ENCODE measurements around the gene FBXO40.
"Not testable (repeated sequence)": the region's sequence is repeated elsewhere in the genome, so short reads cannot be mapped to it uniquely, and the experiment has no call there.

FBXO40 gene

GRCh38 chr3:121592856-121593702 lies at the start of gene FBXO40:
FBXO40 (plus strand) TSS chr3:121593379; CDS start chr3:121620576, 27,197 bp downstream.
- DNase-seq = peak; percentile 72 to 89

GRCh38 chr3:121545049-121545573 lies 48.1 kb upstream of the FBXO40 start:
- peak in 1 of 2 experiments; percentile 53 for DNase-seq

- peak; percentile 97 to 98 for DNase-seq
These were observed 47.4 kb upstream of the FBXO40 start, which contains the start of gene POLQ for GRCh38 chr3:121545574-121546455. POLQ (minus strand) TSS chr3:121545988; CDS start chr3:121545877, 111 bp downstream.

DNA sequence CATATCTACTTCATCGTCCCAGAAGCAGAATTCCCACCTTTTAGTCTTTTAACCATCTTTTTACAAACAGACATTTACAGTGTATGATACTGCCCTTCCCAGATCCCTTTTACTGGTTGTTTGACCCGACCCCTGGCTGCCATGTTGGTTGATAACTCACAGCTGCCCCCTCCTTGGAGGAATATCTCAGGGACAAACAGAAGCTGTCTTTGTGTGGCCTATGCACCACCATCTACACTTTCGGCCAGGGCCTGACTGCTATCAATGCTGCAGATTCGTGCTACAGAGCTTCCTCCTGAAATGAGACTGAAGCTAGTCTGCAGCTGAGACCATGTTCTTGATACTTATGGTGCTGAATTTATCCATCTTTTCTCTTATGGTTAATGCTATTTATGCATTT lies 40.8 kb upstream of the FBXO40 start:
- no peak for DNase-seq

DNA sequence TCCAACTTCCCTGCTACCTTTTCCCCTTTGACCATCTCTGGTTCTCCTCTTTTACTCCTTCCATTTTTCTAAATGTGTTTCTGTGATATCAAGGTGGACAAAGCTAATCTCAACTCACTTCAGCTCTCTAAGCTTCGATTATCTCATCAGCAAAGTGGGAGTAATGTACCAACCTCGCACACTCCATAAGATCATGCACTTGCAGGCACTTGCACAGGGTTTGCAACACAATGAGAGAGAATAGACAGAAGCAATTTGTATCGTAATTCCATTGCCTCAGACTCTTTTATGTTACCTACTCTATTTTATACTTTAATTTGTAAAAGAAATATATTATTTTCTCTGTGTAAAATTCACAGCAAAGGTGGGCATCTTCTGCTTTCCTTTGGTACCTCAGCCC lies 40.4 kb upstream of the FBXO40 start:
- DNase-seq = no peak

- DNase-seq = no peak
These were observed 35.7 kb upstream of the FBXO40 start for GRCh38 chr3:121557426-121557934.

DNA sequence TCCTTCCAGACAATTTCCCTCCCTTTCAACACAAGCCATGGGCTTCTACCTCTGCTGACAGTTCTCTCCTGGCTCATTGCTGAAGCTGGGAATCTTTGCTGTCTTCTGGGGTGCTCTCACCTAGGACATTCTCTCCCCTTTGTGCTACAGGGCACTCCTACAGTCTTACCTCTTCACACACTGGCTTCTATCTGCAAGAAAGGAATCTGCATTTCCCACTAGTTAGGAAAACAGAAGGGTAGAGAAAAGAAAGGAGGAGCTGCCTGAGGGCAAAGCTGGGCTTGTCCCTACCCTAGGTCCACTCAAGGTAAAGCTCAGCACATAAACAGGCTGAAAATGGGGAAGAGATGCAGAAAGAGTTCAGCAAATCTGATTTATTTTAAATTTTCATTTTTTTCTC lies 31.0 kb upstream of the FBXO40 start:
- no peak for DNase-seq

DNA sequence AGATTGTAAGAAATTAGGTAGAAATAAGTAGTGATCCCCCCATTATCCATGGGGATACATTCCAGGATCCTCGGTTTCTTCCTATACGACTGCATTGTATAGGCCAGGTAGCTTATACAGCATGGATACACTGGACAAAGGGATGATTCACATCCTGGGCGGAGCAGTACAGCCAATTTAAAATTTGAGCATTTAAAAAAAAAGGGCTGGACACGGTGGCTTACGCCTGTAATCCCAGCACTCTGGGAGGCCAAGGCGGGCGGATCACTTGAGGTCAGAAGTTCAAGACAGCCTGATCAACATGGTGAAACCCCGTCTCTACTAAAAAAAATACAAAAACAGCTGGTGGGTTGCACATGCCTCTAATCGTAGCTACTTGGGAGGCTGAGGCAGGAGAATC lies 26.4 kb upstream of the FBXO40 start:
- DNase-seq = no peak

GRCh38 chr3:121567649-121568048 lies 25.5 kb upstream of the FBXO40 start, which contains the start of gene ARGFX:
ARGFX (plus strand) TSS chr3:121567949; CDS start chr3:121570714, 2,765 bp downstream.
- no peak for DNase-seq

DNA sequence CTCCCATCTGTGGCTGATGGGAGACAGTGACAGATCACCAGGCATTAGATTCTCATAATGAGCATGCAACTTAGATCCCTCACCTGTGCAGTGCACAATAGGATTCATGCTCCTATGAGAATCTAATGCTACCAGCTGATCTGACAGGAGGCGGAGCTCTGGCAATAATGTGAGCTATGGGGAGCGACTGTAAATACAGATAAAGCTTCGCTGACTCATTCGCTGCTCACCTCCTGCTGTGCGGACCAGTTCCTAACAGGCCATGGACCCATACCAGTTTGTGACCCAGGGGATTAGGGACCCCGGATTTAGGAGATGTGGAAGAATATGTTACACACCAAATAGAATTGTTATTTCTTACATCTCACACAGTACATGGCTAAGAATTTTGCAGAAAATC lies 18.7 kb upstream of the FBXO40 start:
- peak; percentile 45 to 58 for DNase-seq

GRCh38 chr3:121581691-121582090 lies 11.5 kb upstream of the FBXO40 start:
- no peak for DNase-seq

DNA sequence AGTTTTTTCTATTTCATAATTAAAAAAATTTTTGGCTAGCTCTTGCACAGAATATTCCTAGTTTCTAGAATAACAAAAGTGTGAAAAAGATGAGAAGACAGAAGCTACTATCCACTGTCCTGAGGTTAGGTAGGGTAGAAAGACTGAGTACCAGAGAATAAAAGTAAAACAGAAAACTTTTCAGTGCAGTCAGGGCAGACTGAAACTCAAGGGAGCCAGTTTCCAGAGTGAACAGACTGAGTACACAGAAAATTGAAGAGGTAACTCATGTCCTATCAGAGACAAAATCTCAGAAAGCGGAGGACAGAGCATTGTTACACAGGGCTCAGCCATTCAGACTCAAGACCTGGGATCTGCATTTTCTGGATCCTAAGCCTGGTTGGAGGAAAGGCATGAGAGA lies 8.8 kb upstream of the FBXO40 start:
- DNase-seq = no peak

- not testable (repeated sequence) for DNase-seq
These were observed 627 bp downstream of the FBXO40 start for GRCh38 chr3:121593806-121594205.

GRCh38 chr3:121594850-121595249 lies 1.7 kb downstream of the FBXO40 start:
- no peak for DNase-seq

DNA sequence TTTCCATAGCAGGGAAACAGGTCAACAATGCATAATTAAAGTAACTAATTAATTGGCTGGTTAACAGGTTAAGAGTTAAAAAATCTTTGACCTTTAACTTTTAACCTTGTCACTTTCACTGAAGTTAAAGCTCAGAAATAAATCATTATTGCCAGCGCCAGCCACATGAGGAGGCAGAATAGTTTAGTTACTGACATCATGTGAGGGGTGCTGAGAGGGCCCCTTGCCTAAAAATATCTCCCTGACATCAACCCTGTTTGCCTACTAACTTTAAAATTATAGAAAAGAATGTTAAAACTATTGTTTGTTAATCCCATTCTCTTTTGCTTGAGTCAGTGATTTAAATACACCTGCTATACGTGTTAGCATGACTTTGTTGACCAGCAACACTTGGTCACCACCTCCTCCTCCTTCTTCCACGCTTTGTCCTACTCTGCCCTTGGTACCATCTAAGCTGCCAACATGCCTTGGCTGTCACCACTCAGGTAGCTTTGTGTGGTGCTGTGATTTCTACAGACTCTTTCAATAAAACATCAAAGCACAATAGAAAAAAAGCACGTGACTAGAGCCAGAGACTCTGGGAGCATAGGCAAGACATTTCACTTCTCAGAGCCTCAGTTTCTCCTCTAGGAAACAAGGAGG lies 2.7 kb downstream of the FBXO40 start:
- DNase-seq = no peak

GRCh38 chr3:121598564-121598963 lies 5.4 kb downstream of the FBXO40 start:
- no peak for DNase-seq

- not testable (repeated sequence) for DNase-seq
These were observed 6.7 kb downstream of the FBXO40 start for GRCh38 chr3:121599900-121600299.

DNA sequence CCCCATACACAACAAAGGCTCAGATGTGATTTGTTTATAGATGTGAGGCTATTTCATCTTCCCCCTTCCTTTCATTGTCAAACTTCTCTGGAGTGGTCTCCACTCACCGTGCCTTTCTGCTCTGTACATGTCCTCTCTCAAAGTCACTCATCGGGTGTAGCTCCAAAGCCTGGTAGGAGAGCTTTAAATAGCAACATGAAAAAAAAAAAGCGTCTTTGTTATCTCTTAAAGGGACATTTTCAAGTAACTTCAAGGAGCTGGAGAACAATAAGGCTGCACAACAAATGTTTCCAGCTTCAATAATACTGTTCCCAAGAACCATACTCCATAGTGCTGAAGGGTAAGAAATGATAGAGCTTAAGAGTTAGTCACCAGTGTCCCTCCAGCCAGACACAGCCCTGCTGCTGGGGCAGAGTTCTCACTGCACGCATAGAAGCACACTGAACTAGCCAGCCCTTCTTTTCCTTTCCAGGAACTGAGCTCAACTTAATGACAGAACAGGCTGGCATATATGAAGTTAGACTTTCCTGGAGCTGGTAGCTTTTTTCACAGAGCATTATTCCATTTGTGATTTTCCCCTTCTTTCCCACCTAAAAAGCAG lies 8.1 kb downstream of the FBXO40 start:
- no peak for DNase-seq

- no peak for DNase-seq
These were observed 11.6 kb downstream of the FBXO40 start for GRCh38 chr3:121604759-121605158.

DNA sequence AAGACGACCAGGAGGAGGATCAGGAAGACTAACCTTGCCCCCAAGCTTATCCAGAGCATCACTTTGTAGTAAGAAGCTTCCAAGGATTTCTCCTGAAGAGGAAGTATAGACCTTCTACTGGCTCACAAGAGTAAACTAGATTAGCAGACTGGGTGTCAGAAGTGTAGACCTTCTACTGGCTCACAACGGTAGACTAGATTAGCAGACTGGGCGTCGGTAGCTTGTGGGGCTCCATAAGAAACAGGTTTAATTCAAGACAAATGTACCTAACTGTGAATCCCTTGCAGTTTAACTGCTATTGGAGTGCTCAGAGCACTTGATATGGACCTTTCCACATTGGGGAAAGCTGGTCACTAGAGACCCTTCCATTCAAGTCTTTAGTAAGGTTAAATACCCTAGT lies 12.9 kb downstream of the FBXO40 start:
- DNase-seq = no peak

DNA sequence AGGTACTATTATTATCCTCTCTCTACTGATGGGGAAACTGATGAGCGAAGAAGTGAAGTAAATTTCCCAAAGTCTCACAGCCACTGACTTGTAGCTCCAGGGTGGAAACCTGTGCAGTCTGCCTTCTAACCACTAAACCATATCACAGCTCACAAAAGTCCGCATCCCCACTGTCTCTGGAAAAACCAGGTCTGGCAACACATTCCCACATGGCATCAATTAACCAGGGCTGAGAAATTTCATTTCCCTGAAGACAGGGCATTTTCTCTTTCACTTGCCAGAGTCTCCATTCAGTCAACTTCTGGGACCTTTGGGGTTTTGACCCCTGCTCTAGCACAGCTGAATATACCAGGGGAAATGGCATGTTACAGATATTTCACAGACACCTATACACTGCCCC lies 26.5 kb downstream of the FBXO40 start:
- DNase-seq = no peak

- DNase-seq = no peak
These were observed 28.3 kb downstream of the FBXO40 start for GRCh38 chr3:121621491-121621890.

Measured in NCI-H524 (cell line).